Fibroblast of the aortic adventitia (primary cell): ENCODE measurements around the gene TMEM179B. TPM values are rescaled to one million over a fixed set of nuclear protein-coding genes. Genes with fewer than 3 reads are reported as not detected.

Source experiments
- DNase-seq: peaks from one replicate; pipeline ENCODE4 v3.0.0-alpha.2; 2010; ENCODE audit warnings: low read depth
- H3K4me3 ChIP-seq: 2 replicates; pipeline ENCODE4 v1.5.1; 2011; ENCODE audit warnings: low read depth, mild to moderate bottlenecking, control low read depth, low read length, moderate library complexity
- small RNA-seq: library from RNA; depleted of rRNA; stranded (forward); fragments of <200 nt; gene quantifications from one replicate; pipeline ENCODE3, GENCODE V24; 2012
- total RNA-seq: library from RNA; depleted of rRNA; stranded (reverse); fragments of >200 nt; gene quantifications from 2 replicates; pipeline ENCODE4 v1.2.3, GENCODE V29; 2012; ENCODE audit warnings: low replicate concordance
- TF ChIP-seq, protein P1 (sequence below): IDR thresholded peaks from 2 replicates; pipeline ENCODE4 v1.5.1; 2011; ENCODE audit warnings: mild to moderate bottlenecking, low read length, control low read depth, inconsistent platforms; ENCODE audit not compliant: insufficient read depth

Gene TMEM179B
- total RNA-seq, 1 donor, result 39.4 TPM

DNA sequence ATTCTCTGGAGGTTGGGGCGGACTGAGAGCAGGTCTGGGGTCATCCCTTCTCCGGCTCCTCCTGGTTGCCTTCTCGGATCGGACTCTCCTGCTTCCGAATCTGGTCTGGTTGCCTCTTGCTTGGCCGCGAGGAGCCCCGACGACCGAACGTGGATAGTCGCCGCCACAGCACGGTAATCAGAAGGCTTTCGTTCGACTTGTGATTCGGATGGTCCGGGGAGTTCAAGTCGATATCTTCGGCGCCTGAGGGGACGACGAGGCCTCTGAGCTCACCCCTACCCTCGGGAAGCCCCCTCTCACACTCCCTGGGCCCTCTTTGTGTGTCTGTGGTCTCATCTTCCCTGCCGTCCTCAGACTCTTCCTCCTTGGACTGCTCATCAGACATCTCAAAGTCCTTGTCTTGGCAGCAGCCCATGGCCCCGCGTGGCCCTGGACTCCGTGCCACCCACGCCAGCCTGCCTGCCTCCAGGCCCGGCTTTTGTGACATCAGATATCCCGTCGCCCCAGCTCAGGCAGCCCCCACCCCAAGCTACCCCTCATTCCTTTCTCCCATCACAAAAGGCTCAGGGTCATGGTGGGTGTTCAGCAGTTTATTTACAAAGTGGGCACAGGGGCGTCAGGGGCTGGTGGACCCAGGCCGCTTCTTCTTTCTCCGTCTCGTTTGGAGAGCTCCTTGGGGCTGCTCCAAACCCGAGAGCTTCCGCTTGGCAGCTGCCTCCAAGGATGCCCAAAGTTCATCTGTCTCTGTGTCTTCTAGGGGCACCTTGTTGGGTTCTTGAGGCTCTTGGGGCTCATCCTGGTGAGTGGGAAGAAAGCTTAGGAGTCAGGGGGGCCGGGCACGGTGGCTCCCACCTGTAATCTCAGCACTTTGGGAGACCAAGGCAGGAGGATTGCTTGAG is 45.4 kb downstream of the TMEM179B start, which contains the start of gene TEX54:
TSS of gene TEX54 (minus strand) at position 506 of the 899 bp plus-strand sequence.
- TF ChIP-seq, protein P1, sequence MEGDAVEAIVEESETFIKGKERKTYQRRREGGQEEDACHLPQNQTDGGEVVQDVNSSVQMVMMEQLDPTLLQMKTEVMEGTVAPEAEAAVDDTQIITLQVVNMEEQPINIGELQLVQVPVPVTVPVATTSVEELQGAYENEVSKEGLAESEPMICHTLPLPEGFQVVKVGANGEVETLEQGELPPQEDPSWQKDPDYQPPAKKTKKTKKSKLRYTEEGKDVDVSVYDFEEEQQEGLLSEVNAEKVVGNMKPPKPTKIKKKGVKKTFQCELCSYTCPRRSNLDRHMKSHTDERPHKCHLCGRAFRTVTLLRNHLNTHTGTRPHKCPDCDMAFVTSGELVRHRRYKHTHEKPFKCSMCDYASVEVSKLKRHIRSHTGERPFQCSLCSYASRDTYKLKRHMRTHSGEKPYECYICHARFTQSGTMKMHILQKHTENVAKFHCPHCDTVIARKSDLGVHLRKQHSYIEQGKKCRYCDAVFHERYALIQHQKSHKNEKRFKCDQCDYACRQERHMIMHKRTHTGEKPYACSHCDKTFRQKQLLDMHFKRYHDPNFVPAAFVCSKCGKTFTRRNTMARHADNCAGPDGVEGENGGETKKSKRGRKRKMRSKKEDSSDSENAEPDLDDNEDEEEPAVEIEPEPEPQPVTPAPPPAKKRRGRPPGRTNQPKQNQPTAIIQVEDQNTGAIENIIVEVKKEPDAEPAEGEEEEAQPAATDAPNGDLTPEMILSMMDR, result no peak
- peak within 1 kb of the TSS; percentile 90 for H3K4me3 ChIP-seq
- no peak for DNase-seq

DNA sequence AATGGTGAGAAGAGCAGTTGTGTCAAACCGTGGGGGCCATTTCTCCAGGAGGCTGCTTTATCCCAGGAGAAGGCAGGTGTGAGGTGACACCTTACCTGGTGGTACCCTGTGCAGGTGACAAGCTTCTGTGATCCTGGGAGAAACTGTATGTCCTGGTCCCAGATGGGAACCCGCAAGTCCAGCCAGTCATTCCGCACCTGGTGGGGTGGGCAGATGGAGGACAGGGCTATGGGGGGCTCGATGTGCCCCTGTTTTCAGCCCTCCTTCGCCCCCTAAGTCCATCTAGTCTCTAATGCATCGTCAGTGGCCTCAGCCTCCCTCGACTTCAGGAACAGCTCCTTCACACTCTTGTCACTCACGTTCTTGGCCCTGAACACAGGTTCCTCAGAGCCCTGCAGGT is 48.1 kb downstream of the TMEM179B start:
- TF ChIP-seq, protein P1, result no peak
- H3K4me3 ChIP-seq, result no peak overlapping the region
- no peak for DNase-seq

DNA sequence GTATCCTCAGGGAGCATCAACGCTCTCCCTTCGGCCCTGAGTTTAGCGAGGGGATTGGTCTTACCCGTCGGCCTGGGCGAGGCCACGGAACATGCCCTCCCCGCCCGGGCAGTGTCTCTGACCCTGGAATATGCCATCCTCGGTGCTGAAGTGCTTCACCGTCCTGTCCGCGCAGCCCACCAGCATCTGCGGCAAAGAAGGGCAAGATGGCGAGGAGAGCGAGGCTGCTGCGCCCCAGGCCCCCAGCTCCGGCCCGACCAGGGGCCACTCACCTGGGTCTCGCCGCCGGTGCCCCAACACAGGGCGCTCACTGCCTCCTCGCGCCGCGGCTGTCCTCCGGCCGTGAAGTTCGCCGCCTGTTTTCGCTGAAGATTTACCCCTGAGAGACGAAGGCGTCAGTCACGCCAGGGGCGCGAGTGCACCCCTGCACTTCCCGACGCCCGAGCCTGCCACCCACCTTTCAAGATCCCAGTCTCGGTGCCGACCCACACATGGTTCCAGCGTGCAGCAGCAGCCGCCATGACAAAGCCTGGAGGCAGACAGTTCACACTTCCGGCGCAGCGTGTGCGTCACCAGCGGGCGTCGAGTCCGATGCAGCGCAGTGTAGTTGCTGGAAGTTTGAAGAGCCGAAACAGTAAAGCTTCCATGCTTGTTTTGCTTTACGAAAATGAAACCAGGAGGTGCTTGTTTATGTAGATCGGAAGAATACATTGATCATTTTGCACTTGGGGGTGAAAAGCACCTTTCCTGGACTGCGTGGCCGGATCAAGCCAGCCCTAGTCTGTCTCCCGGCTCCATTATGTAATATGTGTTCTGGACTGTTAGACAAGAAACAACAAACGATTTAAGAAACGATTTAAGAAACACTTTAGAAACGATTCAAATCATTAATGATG is 52.1 kb downstream of the TMEM179B start, which contains the start of gene WDR74:
TSS of gene WDR74 (minus strand) at position 541 of the 896 bp plus-strand sequence. CDS start at position 521, 20 bp downstream.
- TF ChIP-seq, protein P1, result no peak
- DNase-seq, result peak; percentile 91
- peak within 1 kb of the TSS; percentile 95 for H3K4me3 ChIP-seq

Small RNA genes within 50 kb of the gene (small RNA-seq; reads per million reads assigned to genes)
- gene MIR6514 (0.25 reads per million), gene RNU6-118P (not detected)

Other genes starting within 250 kb of the TMEM179B start
- 737 and 1,851 TPM in 2 replicates for gene AHNAK, start 240.6 kb upstream of the TMEM179B start, total RNA-seq
- gene EEF1G, start 213.5 kb upstream of the TMEM179B start, total RNA-seq, result 1,443 and 1,493 TPM in 2 replicates
- 4.5 and 9.4 TPM in 2 replicates for gene TUT1, start 195.9 kb upstream of the TMEM179B start, total RNA-seq
- gene MTA2, start 185.5 kb upstream of the TMEM179B start, total RNA-seq, result 46.2 and 110 TPM in 2 replicates
- 22.3 and 61.7 TPM in 2 replicates for gene EML3, start 174.6 kb upstream of the TMEM179B start, total RNA-seq
- 4.6 and 26.4 TPM in 2 replicates for gene ROM1, start 174.1 kb upstream of the TMEM179B start, total RNA-seq
- gene B3GAT3, start 165.4 kb upstream of the TMEM179B start, total RNA-seq, result 14.1 and 18.7 TPM in 2 replicates
- gene GANAB, start 140.8 kb upstream of the TMEM179B start, total RNA-seq, result 203 and 208 TPM in 2 replicates
- 20.9 and 21.8 TPM in 2 replicates for gene INTS5, start 134.1 kb upstream of the TMEM179B start, total RNA-seq
- gene C11orf98, start 122.2 kb upstream of the TMEM179B start, total RNA-seq, result 14.2 and 48.2 TPM in 2 replicates
- 9.8 and 10.8 TPM in 2 replicates for gene CSKMT, start 122.1 kb upstream of the TMEM179B start, total RNA-seq
- 6.8 and 31.3 TPM in 2 replicates for gene UQCC3, start 115.7 kb upstream of the TMEM179B start, total RNA-seq
- gene LBHD1, start 115.1 kb upstream of the TMEM179B start, total RNA-seq, result 4.2 and 4.5 TPM in 2 replicates
- gene UBXN1, start 108.3 kb upstream of the TMEM179B start, total RNA-seq, result 70.7 and 840 TPM in 2 replicates
- gene LRRN4CL, start 97.9 kb upstream of the TMEM179B start, total RNA-seq, result 39.0 and 62.0 TPM in 2 replicates
- 34.4 and 43.5 TPM in 2 replicates for gene BSCL2, start 80.0 kb upstream of the TMEM179B start, total RNA-seq
- gene GNG3, start 79.7 kb upstream of the TMEM179B start, total RNA-seq, result not detected in 2 replicates
- gene HNRNPUL2, start 59.9 kb upstream of the TMEM179B start, total RNA-seq, result 10.4 and 16.7 TPM in 2 replicates
- 20.3 and 40.1 TPM in 2 replicates for gene TTC9C, start 58.9 kb upstream of the TMEM179B start, total RNA-seq
- gene ZBTB3, start 33.2 kb upstream of the TMEM179B start, total RNA-seq, result 4.2 and 13.4 TPM in 2 replicates
- gene POLR2G, start 25.8 kb upstream of the TMEM179B start, total RNA-seq, result 17.0 and 76.5 TPM in 2 replicates
- gene TAF6L, start 16.0 kb upstream of the TMEM179B start, total RNA-seq, result 15.6 and 42.9 TPM in 2 replicates
- gene TMEM223, start 4.6 kb downstream of the TMEM179B start, total RNA-seq, result 4.5 and 14.7 TPM in 2 replicates
- gene NXF1, start 18.0 kb downstream of the TMEM179B start, total RNA-seq, result 27.8 and 77.6 TPM in 2 replicates
- gene STX5, start 44.6 kb downstream of the TMEM179B start, total RNA-seq, result 20.4 and 42.8 TPM in 2 replicates
- gene TEX54, start 45.4 kb downstream of the TMEM179B start, total RNA-seq, result 0.54 TPM in 1 of 2 replicates, not detected in the other
- gene WDR74, start 52.2 kb downstream of the TMEM179B start, total RNA-seq, result 29.5 and 29.8 TPM in 2 replicates
- 174 and 179 TPM in 2 replicates for gene SLC3A2, start 93.5 kb downstream of the TMEM179B start, total RNA-seq
- not detected in 2 replicates for gene CHRM1, start 134.0 kb downstream of the TMEM179B start, total RNA-seq
- not detected in 2 replicates for gene SLC22A6, start 197.6 kb downstream of the TMEM179B start, total RNA-seq
- not detected in 2 replicates for gene SLC22A8, start 228.4 kb downstream of the TMEM179B start, total RNA-seq